ENCODE data around the gene SNUPN.

Gene SNUPN

DNA sequence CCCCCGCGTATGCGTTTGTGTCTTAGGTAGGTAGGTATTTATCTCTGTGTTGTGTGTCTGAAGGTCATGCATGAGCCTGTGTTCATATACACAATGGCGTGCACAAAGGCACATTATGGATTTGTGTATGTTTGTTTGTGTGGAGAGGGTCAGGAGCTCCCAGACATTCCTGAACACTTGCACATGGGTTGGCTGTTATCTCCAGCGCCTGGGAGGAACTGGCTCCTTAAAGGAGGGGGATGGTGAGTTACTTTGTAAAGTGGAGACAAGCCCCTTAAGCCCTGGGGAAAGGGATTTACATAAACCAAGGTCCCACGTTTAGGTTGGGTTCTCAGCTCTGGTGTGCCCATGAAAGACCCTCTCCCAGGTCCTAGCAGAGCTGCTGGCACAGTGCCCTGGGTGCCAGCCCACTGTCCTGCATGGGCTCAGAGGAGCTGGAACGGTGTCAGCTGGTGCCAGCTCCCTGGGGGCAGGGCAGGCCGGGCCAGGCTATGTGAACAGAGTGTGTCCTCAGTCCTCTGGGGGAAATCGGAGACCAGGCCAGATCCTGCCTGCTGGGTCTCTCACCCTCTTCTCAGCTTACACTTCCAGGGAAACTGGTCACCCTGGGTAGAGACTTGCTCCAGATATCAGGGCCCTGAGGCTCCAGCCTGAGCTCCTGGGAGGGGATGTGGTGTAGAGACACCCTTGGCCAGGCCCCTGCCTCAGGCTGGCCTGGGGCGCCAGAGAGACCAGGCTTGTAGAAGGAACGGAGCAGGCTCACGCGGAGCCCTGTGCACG is 47.3 kb upstream of the SNUPN start:
- no peaks in the 10 kb centered on the region for H4K20me1 ChIP-seq (ENCODE audit: insufficient read depth, low read length)
- no peaks in the 10 kb centered on the region for H3K9me3 ChIP-seq (ENCODE audit: low read length)
- H3K4me2 ChIP-seq (ENCODE audit: low read length): no peak overlapping the region
- no peaks in the 10 kb centered on the region for H3K9me2 ChIP-seq (ENCODE audit: low read depth, low read length)
- no peak overlapping the region for H3K27ac ChIP-seq (ENCODE audit: low read depth, low read length, poor library complexity, severe bottlenecking)
- 0 out of 2 replicates have a peak, but pooled peaks cover 12% of the 10 kb centered on the region for H3K27me3 ChIP-seq (ENCODE audit: insufficient read depth, low read length)
- TF ChIP-seq EZH2 (IDR thresholded peaks at IDR 0.05; ENCODE audit: borderline replicate concordance, low read length): no peak
- TF ChIP-seq, protein P1, sequence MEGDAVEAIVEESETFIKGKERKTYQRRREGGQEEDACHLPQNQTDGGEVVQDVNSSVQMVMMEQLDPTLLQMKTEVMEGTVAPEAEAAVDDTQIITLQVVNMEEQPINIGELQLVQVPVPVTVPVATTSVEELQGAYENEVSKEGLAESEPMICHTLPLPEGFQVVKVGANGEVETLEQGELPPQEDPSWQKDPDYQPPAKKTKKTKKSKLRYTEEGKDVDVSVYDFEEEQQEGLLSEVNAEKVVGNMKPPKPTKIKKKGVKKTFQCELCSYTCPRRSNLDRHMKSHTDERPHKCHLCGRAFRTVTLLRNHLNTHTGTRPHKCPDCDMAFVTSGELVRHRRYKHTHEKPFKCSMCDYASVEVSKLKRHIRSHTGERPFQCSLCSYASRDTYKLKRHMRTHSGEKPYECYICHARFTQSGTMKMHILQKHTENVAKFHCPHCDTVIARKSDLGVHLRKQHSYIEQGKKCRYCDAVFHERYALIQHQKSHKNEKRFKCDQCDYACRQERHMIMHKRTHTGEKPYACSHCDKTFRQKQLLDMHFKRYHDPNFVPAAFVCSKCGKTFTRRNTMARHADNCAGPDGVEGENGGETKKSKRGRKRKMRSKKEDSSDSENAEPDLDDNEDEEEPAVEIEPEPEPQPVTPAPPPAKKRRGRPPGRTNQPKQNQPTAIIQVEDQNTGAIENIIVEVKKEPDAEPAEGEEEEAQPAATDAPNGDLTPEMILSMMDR (IDR thresholded peaks at IDR 0.05; ENCODE audit: low read length): no peak
- no peak overlapping the region for H2AFZ ChIP-seq (ENCODE audit: low read length)
- no peak overlapping the region for H3K9ac ChIP-seq (ENCODE audit: low read length)
- H3K4me1 ChIP-seq (ENCODE audit: insufficient read depth, low read length, severe bottlenecking): no peaks in the 10 kb centered on the region
- H3K4me3 ChIP-seq (ENCODE audit: low read depth, low read length, poor library complexity, severe bottlenecking): no peak overlapping the region
- no peaks in the 10 kb centered on the region for H3K36me3 ChIP-seq (ENCODE audit: insufficient read depth, low read length)
- H3F3A ChIP-seq (ENCODE audit: insufficient read depth, low read length): no peaks in the 10 kb centered on the region
- no peaks in the 10 kb centered on the region for H3K79me2 ChIP-seq (ENCODE audit: insufficient read depth, low read length)

DNA sequence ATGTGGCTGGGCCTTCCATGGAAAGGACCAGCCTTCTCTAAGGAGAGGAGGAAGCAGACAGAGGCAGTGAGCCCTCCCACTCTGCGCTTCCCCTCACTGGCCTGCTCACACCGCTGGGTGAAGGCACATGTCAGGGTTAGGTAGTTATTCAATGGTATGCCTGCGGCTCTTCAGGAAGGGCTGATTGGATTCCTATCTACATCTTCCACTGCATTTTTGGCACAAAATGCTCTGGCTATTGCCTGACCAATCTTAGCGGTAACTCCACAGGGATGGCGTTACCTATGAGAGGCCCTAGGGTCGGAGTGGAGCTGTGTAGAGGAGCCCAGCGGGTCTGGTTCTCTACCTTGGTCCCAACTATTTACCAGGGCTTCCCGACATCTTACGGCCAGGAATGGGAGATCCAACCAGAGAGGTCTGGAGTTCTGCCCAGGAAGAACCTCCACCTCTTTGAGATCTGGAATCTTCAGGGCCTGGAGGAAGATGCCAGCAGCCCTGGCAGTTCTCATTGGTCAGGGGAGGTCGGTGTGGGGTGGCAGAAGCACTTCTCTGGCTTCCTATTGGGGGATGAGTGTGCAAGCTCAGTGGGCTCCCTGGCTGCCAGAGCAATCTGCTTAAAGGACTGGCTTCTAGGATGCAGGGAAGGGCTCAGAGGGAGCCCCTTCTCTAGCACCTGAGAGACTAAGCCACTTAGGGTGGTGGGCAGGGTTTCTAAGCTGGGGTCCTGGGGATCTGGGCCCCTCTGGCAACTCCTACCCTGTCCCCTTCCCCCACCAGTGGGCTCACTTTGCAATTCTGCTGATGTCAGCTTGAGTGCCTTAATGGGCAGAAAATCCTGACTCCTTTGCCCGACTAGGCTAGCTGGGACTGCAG is 46.4 kb upstream of the SNUPN start:
- Histone ChIP-seq H3K4me1 (ENCODE audit: insufficient read depth, low read length, severe bottlenecking) (no peaks in the 10 kb centered on the region), H3K27ac (ENCODE audit: low read depth, low read length, poor library complexity, severe bottlenecking) (no peak overlapping the region), H3K4me2 (ENCODE audit: low read length) (no peak overlapping the region), H3K36me3 (ENCODE audit: insufficient read depth, low read length) (no peaks in the 10 kb centered on the region), H3K4me3 (ENCODE audit: low read depth, low read length, poor library complexity, severe bottlenecking) (no peak overlapping the region), H3K9ac (ENCODE audit: low read length) (no peak overlapping the region), H3K27me3 (ENCODE audit: insufficient read depth, low read length) (0 out of 2 replicates have a peak, but pooled peaks cover 17% of the 10 kb centered on the region), H4K20me1 (ENCODE audit: insufficient read depth, low read length) (no peaks in the 10 kb centered on the region), H3K79me2 (ENCODE audit: insufficient read depth, low read length) (no peaks in the 10 kb centered on the region), H3K9me3 (ENCODE audit: low read length) (no peaks in the 10 kb centered on the region), H2AFZ (ENCODE audit: low read length) (no peak overlapping the region), H3K9me2 (ENCODE audit: low read depth, low read length) (no peaks in the 10 kb centered on the region), H3F3A (ENCODE audit: insufficient read depth, low read length) (no peaks in the 10 kb centered on the region)
- TF ChIP-seq EZH2 (IDR thresholded peaks at IDR 0.05; ENCODE audit: borderline replicate concordance, low read length): no peak
- TF ChIP-seq, protein P1 (IDR thresholded peaks at IDR 0.05; ENCODE audit: low read length): no peak

DNA sequence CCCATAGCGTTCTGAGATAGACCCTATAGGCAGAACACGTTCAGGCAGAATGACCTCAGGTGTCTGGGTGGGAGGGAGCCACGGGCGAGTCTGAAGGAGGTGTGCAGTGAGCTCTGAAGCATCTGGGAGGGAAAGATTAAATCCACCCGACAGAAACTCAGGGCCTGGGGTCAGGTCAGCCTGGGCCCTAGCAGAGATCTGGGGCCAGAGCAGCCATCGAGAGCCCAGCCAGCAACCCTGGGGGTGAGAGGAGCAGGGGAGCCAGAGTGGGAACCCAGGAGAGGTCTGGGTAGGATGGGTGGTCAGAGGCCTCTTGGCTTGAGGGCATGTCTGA is 44.3 kb upstream of the SNUPN start:
- no peak overlapping the region for H3K9ac ChIP-seq (ENCODE audit: low read length)
- no peak overlapping the region for H3K4me2 ChIP-seq (ENCODE audit: low read length)
- H4K20me1 ChIP-seq (ENCODE audit: insufficient read depth, low read length): no peaks in the 10 kb centered on the region
- no peaks in the 10 kb centered on the region for H3K4me1 ChIP-seq (ENCODE audit: insufficient read depth, low read length, severe bottlenecking)
- H3K36me3 ChIP-seq (ENCODE audit: insufficient read depth, low read length): no peaks in the 10 kb centered on the region
- H3K9me2 ChIP-seq (ENCODE audit: low read depth, low read length): no peaks in the 10 kb centered on the region
- no peak overlapping the region for H2AFZ ChIP-seq (ENCODE audit: low read length)
- H3K4me3 ChIP-seq (ENCODE audit: low read depth, low read length, poor library complexity, severe bottlenecking): no peak overlapping the region
- no peak overlapping the region for H3K27ac ChIP-seq (ENCODE audit: low read depth, low read length, poor library complexity, severe bottlenecking)
- 0 out of 2 replicates have a peak, but pooled peaks cover 17% of the 10 kb centered on the region for H3K27me3 ChIP-seq (ENCODE audit: insufficient read depth, low read length)
- H3F3A ChIP-seq (ENCODE audit: insufficient read depth, low read length): no peaks in the 10 kb centered on the region
- no peak for TF ChIP-seq EZH2 (IDR thresholded peaks at IDR 0.05; ENCODE audit: borderline replicate concordance, low read length)
- TF ChIP-seq, protein P1 (IDR thresholded peaks at IDR 0.05; ENCODE audit: low read length): no peak
- H3K9me3 ChIP-seq (ENCODE audit: low read length): no peaks in the 10 kb centered on the region
- H3K79me2 ChIP-seq (ENCODE audit: insufficient read depth, low read length): no peaks in the 10 kb centered on the region
